PC-9 (cell line): ENCODE results near the gene AZU1.

Source experiments
- EZH2 ChIP-seq: fragments of 200-600 bp; sonication (generic); IDR thresholded peaks from 2 replicates; pipeline ENCODE4 v1.8.0; 2017; ENCODE audit warnings: antibody characterized with exemption, low read depth
- TF ChIP-seq, protein P1 (sequence below): fragments of 200-600 bp; sonication (generic); conservative IDR thresholded peaks from 2 replicates; pipeline ENCODE4 v1.6.1; 2017; ENCODE audit warnings: mixed run types, antibody characterized with exemption, mild to moderate bottlenecking, moderate library complexity

DNA sequence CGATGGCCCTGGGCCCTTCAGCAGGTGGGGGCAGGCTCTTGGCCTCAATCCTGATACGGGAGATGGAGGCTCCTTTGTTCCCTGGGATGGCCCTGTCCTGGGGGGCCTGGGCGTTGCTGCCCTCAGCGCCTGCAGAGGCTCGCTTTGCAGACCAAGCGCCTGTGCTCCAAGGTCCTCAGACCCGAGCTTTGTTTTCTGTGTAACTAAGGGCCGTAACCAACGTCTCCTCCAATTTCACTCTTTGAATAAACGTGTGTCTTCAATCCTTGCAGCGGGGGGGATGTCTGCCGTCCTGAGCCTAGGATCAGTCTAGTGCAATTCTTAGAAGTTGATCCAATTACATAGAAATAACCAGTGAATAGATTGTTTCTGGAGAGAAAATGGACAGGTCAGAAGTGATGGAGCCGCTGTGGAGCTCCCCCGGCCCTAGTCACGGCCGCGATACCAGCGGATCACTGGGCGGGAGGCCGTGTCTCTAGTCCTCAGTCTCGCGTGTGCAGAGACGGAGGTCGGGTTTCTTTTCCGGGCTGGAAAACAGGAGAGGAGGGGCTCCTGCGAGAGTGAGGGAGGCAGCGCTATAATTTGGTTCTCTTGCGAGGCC, 25.0 kb upstream of the AZU1 start:
- TF ChIP-seq, protein P1, sequence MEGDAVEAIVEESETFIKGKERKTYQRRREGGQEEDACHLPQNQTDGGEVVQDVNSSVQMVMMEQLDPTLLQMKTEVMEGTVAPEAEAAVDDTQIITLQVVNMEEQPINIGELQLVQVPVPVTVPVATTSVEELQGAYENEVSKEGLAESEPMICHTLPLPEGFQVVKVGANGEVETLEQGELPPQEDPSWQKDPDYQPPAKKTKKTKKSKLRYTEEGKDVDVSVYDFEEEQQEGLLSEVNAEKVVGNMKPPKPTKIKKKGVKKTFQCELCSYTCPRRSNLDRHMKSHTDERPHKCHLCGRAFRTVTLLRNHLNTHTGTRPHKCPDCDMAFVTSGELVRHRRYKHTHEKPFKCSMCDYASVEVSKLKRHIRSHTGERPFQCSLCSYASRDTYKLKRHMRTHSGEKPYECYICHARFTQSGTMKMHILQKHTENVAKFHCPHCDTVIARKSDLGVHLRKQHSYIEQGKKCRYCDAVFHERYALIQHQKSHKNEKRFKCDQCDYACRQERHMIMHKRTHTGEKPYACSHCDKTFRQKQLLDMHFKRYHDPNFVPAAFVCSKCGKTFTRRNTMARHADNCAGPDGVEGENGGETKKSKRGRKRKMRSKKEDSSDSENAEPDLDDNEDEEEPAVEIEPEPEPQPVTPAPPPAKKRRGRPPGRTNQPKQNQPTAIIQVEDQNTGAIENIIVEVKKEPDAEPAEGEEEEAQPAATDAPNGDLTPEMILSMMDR, result no peak
- no peak for TF ChIP-seq EZH2
